ENCODE results near the gene FKBP15.

FKBP15 gene

GRCh38 chr9:113166039-113166438 is 55.0 kb downstream of the FKBP15 start:
- TF ChIP-seq CTCF (IDR thresholded peaks at IDR 0.05; ENCODE audit: borderline replicate concordance, extremely low read depth, low read length, poor library complexity, severe bottlenecking) (no peak), EZH2 (IDR thresholded peaks at IDR 0.05; ENCODE audit: borderline replicate concordance, low read depth, low read length, severe bottlenecking) (no peak)
- Histone ChIP-seq H3K4me3 (ENCODE audit: low read depth in 1 of 2, low read length in 2 of 2) (no peak overlapping the region), H3K27me3 (ENCODE audit: insufficient read depth, low read length, poor library complexity) (no peaks in the 10 kb centered on the region), H3K4me2 (ENCODE audit: insufficient read depth, low read length) (no peak overlapping the region), H3K27ac (ENCODE audit: low read length) (no peak overlapping the region), H3K4me1 (ENCODE audit: insufficient read depth, low read length) (no peaks in the 10 kb centered on the region), H3K9me3 (ENCODE audit: insufficient read depth, low read length, severe bottlenecking) (no peaks in the 10 kb centered on the region), H3K79me2 (ENCODE audit: insufficient read depth, low read length) (no peaks in the 10 kb centered on the region), H4K20me1 (ENCODE audit: insufficient read depth, low read length) (0 out of 2 replicates have a peak, but pooled peaks cover 5% of the 10 kb centered on the region), H3K9ac (ENCODE audit: low read depth, low read length) (no peak overlapping the region), H2AFZ (ENCODE audit: low read depth, low read length) (no peak overlapping the region), H3K36me3 (ENCODE audit: insufficient read depth, low read length) (peaks cover 96% of the 10 kb centered on the region)
- ATAC-seq (ENCODE audit: insufficient read depth, low read depth) (no peak), DNase-seq (no peak)

GRCh38 chr9:113164536-113165300 is 56.4 kb downstream of the FKBP15 start:
- H3K27ac ChIP-seq (ENCODE audit: low read length), result no peak overlapping the region

GRCh38 chr9:113163001-113163400 is 58.1 kb downstream of the FKBP15 start:
- DNase-seq, result no peak
- Histone ChIP-seq H3K4me2 (ENCODE audit: insufficient read depth, low read length) (no peak overlapping the region), H2AFZ (ENCODE audit: low read depth, low read length) (no peak overlapping the region), H3K9me3 (ENCODE audit: insufficient read depth, low read length, severe bottlenecking) (no peaks in the 10 kb centered on the region), H3K79me2 (ENCODE audit: insufficient read depth, low read length) (no peaks in the 10 kb centered on the region), H3K4me3 (ENCODE audit: low read depth in 1 of 2, low read length in 2 of 2) (no peak overlapping the region), H3K9ac (ENCODE audit: low read depth, low read length) (no peak overlapping the region), H3K36me3 (ENCODE audit: insufficient read depth, low read length) (peaks cover 81% of the 10 kb centered on the region), H3K4me1 (ENCODE audit: insufficient read depth, low read length) (no peaks in the 10 kb centered on the region), H3K27me3 (ENCODE audit: insufficient read depth, low read length, poor library complexity) (no peaks in the 10 kb centered on the region), H4K20me1 (ENCODE audit: insufficient read depth, low read length) (0 out of 2 replicates have a peak, but pooled peaks cover 5% of the 10 kb centered on the region), H3K27ac (ENCODE audit: low read length) (no peak overlapping the region)
- no peak for ATAC-seq (ENCODE audit: insufficient read depth, low read depth)
- TF ChIP-seq CTCF (IDR thresholded peaks at IDR 0.05; ENCODE audit: borderline replicate concordance, extremely low read depth, low read length, poor library complexity, severe bottlenecking), result no peak
- no peak for TF ChIP-seq EZH2 (IDR thresholded peaks at IDR 0.05; ENCODE audit: borderline replicate concordance, low read depth, low read length, severe bottlenecking)

More at GRCh38 chr9:113164536-113165300, 56.4 kb downstream of the FKBP15 start:
- no peak overlapping the region for H3K4me3 ChIP-seq (ENCODE audit: low read depth in 1 of 2, low read length in 2 of 2)
- no peak overlapping the region for H3K4me2 ChIP-seq (ENCODE audit: insufficient read depth, low read length)
- H3K9ac ChIP-seq (ENCODE audit: low read depth, low read length), result no peak overlapping the region
- ATAC-seq (ENCODE audit: insufficient read depth, low read depth), result no peak
- no peak overlapping the region for H2AFZ ChIP-seq (ENCODE audit: low read depth, low read length)
- no peaks in the 10 kb centered on the region for H3K4me1 ChIP-seq (ENCODE audit: insufficient read depth, low read length)
- DNase-seq, result no peak
- no peaks in the 10 kb centered on the region for H3K27me3 ChIP-seq (ENCODE audit: insufficient read depth, low read length, poor library complexity)
- TF ChIP-seq EZH2 (IDR thresholded peaks at IDR 0.05; ENCODE audit: borderline replicate concordance, low read depth, low read length, severe bottlenecking) (no peak), CTCF (IDR thresholded peaks at IDR 0.05; ENCODE audit: borderline replicate concordance, extremely low read depth, low read length, poor library complexity, severe bottlenecking) (no peak)
- 0 out of 2 replicates have a peak, but pooled peaks cover 5% of the 10 kb centered on the region for H4K20me1 ChIP-seq (ENCODE audit: insufficient read depth, low read length)
- peaks cover 86% of the 10 kb centered on the region for H3K36me3 ChIP-seq (ENCODE audit: insufficient read depth, low read length)
- no peaks in the 10 kb centered on the region for H3K79me2 ChIP-seq (ENCODE audit: insufficient read depth, low read length)
- H3K9me3 ChIP-seq (ENCODE audit: insufficient read depth, low read length, severe bottlenecking), result no peaks in the 10 kb centered on the region

All from DND-41 (cell line).